ENCODE measurements around the gene EXOC3.

Gene EXOC3

GRCh38 chr5:440401-441201 is 2.4 kb upstream of the EXOC3 start:
- no peak for DNase-seq

- no peak for DNase-seq
Observed at GRCh38 chr5:441996-442334, 1.0 kb upstream of the EXOC3 start.

- DNase-seq = no peak
Observed at GRCh38 chr5:443239-444151, 519 bp downstream of the EXOC3 start.

GRCh38 chr5:444226-444625 is 1.2 kb downstream of the EXOC3 start:
- no peak for DNase-seq

GRCh38 chr5:445591-445990 is 2.6 kb downstream of the EXOC3 start:
- DNase-seq = no peak

GRCh38 chr5:446066-446882 is 3.3 kb downstream of the EXOC3 start:
- no peak for DNase-seq

- DNase-seq = peak; percentile 33
Observed at GRCh38 chr5:446883-447263, 3.9 kb downstream of the EXOC3 start.

- no peak for DNase-seq
Observed at GRCh38 chr5:447501-447900, 4.5 kb downstream of the EXOC3 start.

- no peak for DNase-seq
Observed at GRCh38 chr5:448061-448765, 5.2 kb downstream of the EXOC3 start.

- no peak for DNase-seq
Observed at GRCh38 chr5:448766-449090, 5.8 kb downstream of the EXOC3 start.

GRCh38 chr5:449151-449550 is 6.2 kb downstream of the EXOC3 start:
- DNase-seq = no peak

GRCh38 chr5:451587-452458 is 8.8 kb downstream of the EXOC3 start:
- DNase-seq = no peak

GRCh38 chr5:452978-453710 is 10.2 kb downstream of the EXOC3 start:
- DNase-seq = no peak

GRCh38 chr5:453725-454481 is 10.9 kb downstream of the EXOC3 start:
- no peak for DNase-seq

- no peak for DNase-seq
Observed at GRCh38 chr5:454936-455335, 12.0 kb downstream of the EXOC3 start.

GRCh38 chr5:455806-456205 is 12.8 kb downstream of the EXOC3 start:
- DNase-seq = no peak

- DNase-seq = no peak
Observed at GRCh38 chr5:456351-457194, 13.6 kb downstream of the EXOC3 start.

- no peak for DNase-seq
Observed at GRCh38 chr5:457195-457961, 14.4 kb downstream of the EXOC3 start.
